SK-N-SH treated with all-trans-retinoic acid at 6 μM for 48 hours (cell line): Measurements from ENCODE around the gene AMH.

Experiments
- ARNTL ChIP-seq: fragments of 450-650 bp; formaldehyde crosslinking; IDR thresholded peaks from 2 replicates; pipeline ENCODE4 v1.5.0; 2020; ENCODE audit warnings: low read depth, mild to moderate bottlenecking, moderate library complexity, borderline replicate concordance
- CSDC2 ChIP-seq: fragments of 250-450 bp; sonication (Bioruptor Pico); IDR thresholded peaks from 2 replicates; pipeline ENCODE4 v1.5.0; 2020; ENCODE audit warnings: mild to moderate bottlenecking, moderate library complexity
- PATZ1 ChIP-seq: fragments of 250-450 bp; sonication (Bioruptor Pico); IDR thresholded peaks from 2 replicates; pipeline ENCODE4 v1.8.0; 2020; ENCODE audit warnings: mild to moderate bottlenecking, moderate library complexity, borderline replicate concordance
- RARB ChIP-seq: fragments of 250-450 bp; sonication (Bioruptor Pico); IDR thresholded peaks from 2 replicates; pipeline ENCODE4 v1.8.0; 2021; ENCODE audit warnings: mild to moderate bottlenecking, moderate library complexity
- TCF4 ChIP-seq: fragments of 250-450 bp; sonication (Bioruptor Pico); IDR thresholded peaks from 2 replicates; pipeline ENCODE4 v1.8.0; 2021; ENCODE audit warnings: mild to moderate bottlenecking, moderate library complexity, borderline replicate concordance
- TSHZ2 ChIP-seq: fragments of 250-450 bp; sonication (Bioruptor Pico); IDR thresholded peaks from 2 replicates; pipeline ENCODE4 v1.5.0; 2020; ENCODE audit warnings: mild to moderate bottlenecking, moderate library complexity
- ZNF8 ChIP-seq: fragments of 450-650 bp; formaldehyde crosslinking; IDR thresholded peaks from 2 replicates; pipeline ENCODE4 v1.5.0; 2020; ENCODE audit warnings: mild to moderate bottlenecking, moderate library complexity
- TF ChIP-seq, protein P1 (sequence below): fragments of 250-450 bp; sonication (Bioruptor Pico); IDR thresholded peaks from 2 replicates; pipeline ENCODE4 v1.8.0; 2021; ENCODE audit warnings: low read depth, mild to moderate bottlenecking, moderate library complexity, borderline replicate concordance

DNA sequence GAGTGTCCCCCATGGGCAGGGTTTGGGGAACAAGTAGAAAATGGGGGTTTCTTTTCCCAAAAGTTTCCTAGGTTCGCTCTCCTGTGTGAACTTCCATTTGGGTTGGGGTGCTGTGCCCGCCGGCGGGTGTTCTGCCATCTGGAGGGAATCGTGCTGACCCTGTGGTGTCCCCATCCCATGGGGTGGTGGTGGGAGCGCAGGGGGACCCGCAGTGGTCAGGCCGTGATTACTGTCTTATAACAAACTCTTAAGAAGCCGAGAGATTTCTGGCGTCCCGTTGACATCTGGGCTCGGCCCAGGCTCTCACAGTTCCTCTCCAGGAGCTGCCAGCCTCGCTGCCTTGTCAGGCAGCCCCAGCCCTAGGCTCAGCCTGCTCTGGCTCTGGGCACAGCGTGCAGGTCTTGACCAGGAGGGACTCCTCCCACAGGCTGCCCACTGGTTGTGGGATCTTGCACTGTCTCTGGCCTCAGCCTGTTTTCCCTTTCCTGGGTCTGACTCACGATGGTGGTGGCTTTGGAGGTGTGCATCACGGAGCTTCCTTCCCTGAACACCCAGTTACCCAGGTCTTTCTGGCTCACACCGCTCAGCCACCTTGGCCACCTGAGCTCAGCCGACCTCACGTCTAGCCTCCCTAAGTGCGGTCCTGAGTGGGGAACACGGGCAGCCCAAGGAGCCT is 47.5 kb upstream of the AMH start:
- TF ChIP-seq TCF4 (CRISPR knock-in tag) (no peak), ZNF8 (no peak), RARB (no peak), ARNTL (no peak), TSHZ2 (CRISPR knock-in tag) (no peak), CSDC2 (CRISPR knock-in tag) (no peak), PATZ1 (CRISPR knock-in tag) (no peak)
- TF ChIP-seq, protein P1, sequence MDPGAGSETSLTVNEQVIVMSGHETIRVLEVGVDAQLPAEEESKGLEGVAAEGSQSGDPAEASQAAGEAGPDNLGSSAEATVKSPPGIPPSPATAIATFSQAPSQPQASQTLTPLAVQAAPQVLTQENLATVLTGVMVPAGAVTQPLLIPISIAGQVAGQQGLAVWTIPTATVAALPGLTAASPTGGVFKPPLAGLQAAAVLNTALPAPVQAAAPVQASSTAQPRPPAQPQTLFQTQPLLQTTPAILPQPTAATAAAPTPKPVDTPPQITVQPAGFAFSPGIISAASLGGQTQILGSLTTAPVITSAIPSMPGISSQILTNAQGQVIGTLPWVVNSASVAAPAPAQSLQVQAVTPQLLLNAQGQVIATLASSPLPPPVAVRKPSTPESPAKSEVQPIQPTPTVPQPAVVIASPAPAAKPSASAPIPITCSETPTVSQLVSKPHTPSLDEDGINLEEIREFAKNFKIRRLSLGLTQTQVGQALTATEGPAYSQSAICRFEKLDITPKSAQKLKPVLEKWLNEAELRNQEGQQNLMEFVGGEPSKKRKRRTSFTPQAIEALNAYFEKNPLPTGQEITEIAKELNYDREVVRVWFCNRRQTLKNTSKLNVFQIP (CRISPR knock-in tag) = no peak
